CD4-positive, alpha-beta T cell (primary cell): ENCODE measurements around the gene ACBD6. TPM values are rescaled to one million over a fixed set of nuclear protein-coding genes. Genes with fewer than 3 reads are reported as not detected.
"Not testable (repeated sequence)": the region's sequence is repeated elsewhere in the genome, so short reads cannot be mapped to it uniquely, and the experiment has no call there.

Experiments
- ATAC-seq: fragments of 200-7000 bp; cut with Tn5 transposase; one replicate; pipeline ENCODE4 v1.10.0; 2022; ENCODE audit warnings: mild to moderate bottlenecking; ENCODE audit not compliant: poor library complexity
- CTCF ChIA-PET: fragments of 350-600 bp; sonication (Branson Sonifier 250); formaldehyde crosslinking; loops from one replicate; lab custom pipeline; 2021; ENCODE audit warnings: antibody characterized with exemption, inconsistent platforms; lab: Charles Lee
- POLR2A ChIA-PET: fragments of 350-600 bp; sonication (Branson Sonifier 250); formaldehyde crosslinking; loops from one replicate; lab custom pipeline; 2021; ENCODE audit warnings: antibody characterized with exemption, inconsistent platforms; lab: Charles Lee
- DNase-seq, 14 experiments: peaks; one replicate each; pipeline ENCODE4 v3.0.0-alpha.2; 2013 to 2020; ENCODE audit warnings: mixed read lengths in 2 of 14
- H3K27ac ChIP-seq, 2 donors: one replicate each; pipeline versions ENCODE4 v1.5.1 to v1.7.0; 2013; ENCODE audit warnings: low read length in 2 of 2, low read depth in 1 of 2, mild to moderate bottlenecking in 1 of 2
- H3K27me3 ChIP-seq, 2 experiments: 1 replicate in 1 of 2; 2 replicates in 1 of 2; pipeline versions ENCODE4 v1.6.1 to v1.7.0; 2013; ENCODE audit warnings: low read length in 2 of 2, control low read depth in 1 of 2, mild to moderate bottlenecking in 1 of 2, moderate library complexity in 1 of 2; ENCODE audit not compliant: insufficient read depth in 2 of 2, control insufficient read depth in 1 of 2
- H3K36me3 ChIP-seq: one replicate; pipeline ENCODE4 v1.6.1; 2013; ENCODE audit warnings: low read length, control low read depth; ENCODE audit not compliant: insufficient read depth
- H3K4me1 ChIP-seq: one replicate; pipeline ENCODE4 v1.6.1; 2013; ENCODE audit warnings: low read length, control low read depth; ENCODE audit not compliant: insufficient read depth
- H3K4me3 ChIP-seq: one replicate; pipeline ENCODE4 v1.5.1; 2013; ENCODE audit warnings: mild to moderate bottlenecking, low read length, moderate library complexity
- H3K9me3 ChIP-seq, 2 experiments: 1 replicate in 1 of 2; 2 replicates in 1 of 2; pipeline versions ENCODE4 v1.6.1 to v1.7.0; 2013; ENCODE audit warnings: low read length in 2 of 2, mild to moderate bottlenecking in 2 of 2, control low read depth in 1 of 2, moderate library complexity in 1 of 2; ENCODE audit not compliant: control insufficient read depth in 1 of 2, insufficient read depth in 1 of 2
- H3K27ac Mint-ChIP-seq: one replicate; pipeline ENCODE4 v1.8.0; 2020; ENCODE audit warnings: mixed read lengths
- H3K27me3 Mint-ChIP-seq: one replicate; pipeline ENCODE4 v1.8.0; 2021; ENCODE audit warnings: mixed read lengths
- H3K36me3 Mint-ChIP-seq: one replicate; pipeline ENCODE4 v1.8.0; 2021; ENCODE audit warnings: low read depth, mixed read lengths
- H3K4me1 Mint-ChIP-seq: one replicate; pipeline ENCODE4 v1.8.0; 2021; ENCODE audit warnings: low read depth, mixed read lengths
- H3K4me3 Mint-ChIP-seq: one replicate; pipeline ENCODE4 v1.8.0; 2020; ENCODE audit warnings: mild to moderate bottlenecking, mixed read lengths
- H3K9me3 Mint-ChIP-seq: one replicate; pipeline ENCODE4 v1.8.0; 2020; ENCODE audit warnings: mixed read lengths
- CTCF ChIP-seq: fragments of 200-600 bp; IDR thresholded peaks from one replicate; pipeline ENCODE4 v1.8.0; 2022; ENCODE audit warnings: antibody characterized with exemption, mild to moderate bottlenecking
- intact Hi-C, 2 experiments: fragments of 100-400 bp; cut with DNase I in 1 of 2; cut with micrococcal nuclease in 1 of 2; formaldehyde crosslinking; loops; one replicate each; pipeline versions ENCODE4 v1.15.1 to v1.9.0; 2023 to 2025; cut with DNase I, micrococcal nuclease
- total RNA-seq, 174 experiments: library from RNA in 2 of 174; stranded (reverse) in 2 of 174; gene quantifications; one replicate each; pipeline ENCODE4 v1.2.3 and lab custom pipeline; 2021 to 2026

ACBD6 gene
- total RNA-seq, 2 experiments from 2014 or later, result 28.2 to 28.8 TPM

- Histone ChIP-seq H3K4me1 (no peaks in the 10 kb centered on the region), H3K4me3 (no peak overlapping the region), H3K27ac (no peak overlapping the region), H3K27me3 (no peaks in the 10 kb centered on the region), H3K9me3 (peaks cover 0 to 5% of the 10 kb centered on the region in 2 experiments), H3K36me3 (peaks cover 6% of the 10 kb centered on the region)
- ATAC-seq, result no peak
- H3K9me3 Mint-ChIP-seq, result peaks cover 5% of the 10 kb centered on the region
- CTCF ChIA-PET, result no interaction called here
- no peak for TF ChIP-seq CTCF
- POLR2A ChIA-PET, result no interaction called here
- H3K36me3 Mint-ChIP-seq, result peaks cover 66% of the 10 kb centered on the region
- H3K4me1 Mint-ChIP-seq, result peaks cover 19% of the 10 kb centered on the region
- H3K27me3 Mint-ChIP-seq, result no peaks in the 10 kb centered on the region
- no peak overlapping the region for H3K27ac Mint-ChIP-seq
- H3K4me3 Mint-ChIP-seq, result no peak overlapping the region
- intact Hi-C loops, result no loop called here
- no peak for DNase-seq
Observed at GRCh38 chr1:180425952-180426351, 76.4 kb downstream of the ACBD6 start.

- Histone ChIP-seq H3K36me3 (peaks cover 6% of the 10 kb centered on the region), H3K27ac (no peak overlapping the region), H3K4me3 (no peak overlapping the region), H3K9me3 (peaks cover 0 to 5% of the 10 kb centered on the region in 2 experiments), H3K27me3 (no peaks in the 10 kb centered on the region), H3K4me1 (no peaks in the 10 kb centered on the region)
- TF ChIP-seq CTCF, result no peak
- Mint-ChIP-seq H3K36me3 (peaks cover 71% of the 10 kb centered on the region), H3K4me1 (peaks cover 19% of the 10 kb centered on the region), H3K4me3 (no peak overlapping the region), H3K9me3 (peaks cover 11% of the 10 kb centered on the region), H3K27me3 (no peaks in the 10 kb centered on the region), H3K27ac (no peak overlapping the region)
- POLR2A ChIA-PET, result no interaction called here
- intact Hi-C loops, result no loop called here
- ATAC-seq (no peak), DNase-seq (no peak)
- CTCF ChIA-PET, result no interaction called here
Observed at GRCh38 chr1:180424848-180425457, 77.4 kb downstream of the ACBD6 start.

GRCh38 chr1:180421614-180422013 is 80.8 kb downstream of the ACBD6 start:
- Mint-ChIP-seq H3K9me3 (peaks cover 12% of the 10 kb centered on the region), H3K27me3 (no peaks in the 10 kb centered on the region), H3K27ac (no peak overlapping the region), H3K36me3 (peaks cover 75% of the 10 kb centered on the region), H3K4me1 (peaks cover 10% of the 10 kb centered on the region), H3K4me3 (no peak overlapping the region)
- no peak for ATAC-seq
- ChIA-PET POLR2A (no interaction called here), CTCF (no interaction called here)
- Histone ChIP-seq H3K4me3 (no peak overlapping the region), H3K36me3 (no peaks in the 10 kb centered on the region), H3K27ac (no peak overlapping the region), H3K4me1 (no peaks in the 10 kb centered on the region), H3K9me3 (peaks cover 0 to 5% of the 10 kb centered on the region in 2 experiments), H3K27me3 (no peaks in the 10 kb centered on the region)
- no peak for DNase-seq
- no peak for TF ChIP-seq CTCF
- intact Hi-C loops, result no loop called here

GRCh38 chr1:180421145-180421544 is 81.2 kb downstream of the ACBD6 start:
- H3K36me3 ChIP-seq, H3K4me3 Mint-ChIP-seq, H3K27me3 Mint-ChIP-seq, intact Hi-C loops, POLR2A ChIA-PET, H3K9me3 ChIP-seq, DNase-seq, H3K27me3 ChIP-seq, ATAC-seq, CTCF ChIA-PET, H3K4me3 ChIP-seq, H3K27ac Mint-ChIP-seq, H3K4me1 Mint-ChIP-seq, H3K27ac ChIP-seq, H3K4me1 ChIP-seq: not testable (repeated sequence)
- peaks cover 75% of the 10 kb centered on the region for H3K36me3 Mint-ChIP-seq
- peaks cover 13% of the 10 kb centered on the region for H3K9me3 Mint-ChIP-seq
